ENCODE data around the gene SIPA1.
"Not testable (repeated sequence)": the region's sequence is repeated elsewhere in the genome, so short reads cannot be mapped to it uniquely, and the experiment has no call there.

The SIPA1 gene

GRCh38 chr11:65620666-65621065, 17.2 kb upstream of the SIPA1 start:
- intact Hi-C loops (cut with DNase I), result loop anchor here (10.0 kb wide), 3 partner anchors 94 to 364 kb away; partner anchors contain the start of gene KAT5
- DNase-seq, result no peak

GRCh38 chr11:65621460-65621859, 16.4 kb upstream of the SIPA1 start:
- DNase-seq, result no peak
- intact Hi-C loops (cut with DNase I), result loop anchor here (10.0 kb wide), 3 partner anchors 93 to 363 kb away; partner anchors contain the start of gene KAT5

DNA sequence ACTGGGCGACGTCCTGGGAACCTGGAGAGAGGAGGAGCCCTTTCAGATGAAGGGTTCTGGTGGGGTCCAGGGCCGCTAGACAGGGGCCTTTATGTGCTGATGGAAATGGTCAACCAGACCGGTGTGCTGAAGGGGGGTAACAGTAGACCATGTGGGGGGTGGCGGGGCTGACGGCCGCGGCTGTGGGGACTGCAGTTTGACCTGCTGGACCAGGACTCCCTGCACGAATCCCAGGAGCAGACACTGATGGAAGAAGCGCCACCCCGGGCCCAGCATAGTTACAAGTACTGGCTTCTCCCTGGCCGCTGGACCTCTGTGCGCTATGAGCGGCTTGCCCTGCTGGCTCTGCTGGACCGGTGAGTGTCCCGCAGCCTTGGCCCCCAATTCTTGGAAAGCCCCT, 15.9 kb upstream of the SIPA1 start:
- DNase-seq, result no peak
- intact Hi-C loops (cut with DNase I), result loop anchor here (10.0 kb wide), 3 partner anchors 93 to 363 kb away; partner anchors contain the start of gene KAT5

DNA sequence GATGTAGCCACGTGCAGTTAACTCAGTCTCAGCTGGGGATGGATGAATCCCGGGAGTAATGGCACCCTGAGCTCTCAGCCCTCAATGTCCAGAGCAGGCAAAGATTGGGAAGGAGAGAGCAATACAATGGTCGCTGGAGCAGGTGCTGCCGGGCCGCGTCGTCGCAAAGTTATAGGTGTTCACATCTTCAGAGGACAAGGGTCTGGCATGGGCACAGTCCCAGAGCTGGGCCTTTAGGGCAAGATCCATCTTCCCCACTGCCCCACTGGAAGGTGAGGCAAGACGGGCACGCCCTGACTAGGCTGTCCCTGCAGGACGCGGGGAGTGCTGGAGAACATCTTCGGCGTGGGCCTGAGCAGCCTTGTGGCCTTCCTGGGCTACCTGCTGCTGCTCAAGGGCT, 14.7 kb upstream of the SIPA1 start:
- no peak for DNase-seq
- intact Hi-C loops (cut with DNase I), result loop anchor here (10.0 kb wide), 3 partner anchors 92 to 362 kb away; partner anchors contain the start of gene KAT5

GRCh38 chr11:65623852-65624616, 13.9 kb upstream of the SIPA1 start:
- intact Hi-C loops (cut with DNase I), result loop anchor here (10.0 kb wide), 3 partner anchors 91 to 361 kb away; partner anchors contain the start of gene KAT5
- no peak for DNase-seq

DNA sequence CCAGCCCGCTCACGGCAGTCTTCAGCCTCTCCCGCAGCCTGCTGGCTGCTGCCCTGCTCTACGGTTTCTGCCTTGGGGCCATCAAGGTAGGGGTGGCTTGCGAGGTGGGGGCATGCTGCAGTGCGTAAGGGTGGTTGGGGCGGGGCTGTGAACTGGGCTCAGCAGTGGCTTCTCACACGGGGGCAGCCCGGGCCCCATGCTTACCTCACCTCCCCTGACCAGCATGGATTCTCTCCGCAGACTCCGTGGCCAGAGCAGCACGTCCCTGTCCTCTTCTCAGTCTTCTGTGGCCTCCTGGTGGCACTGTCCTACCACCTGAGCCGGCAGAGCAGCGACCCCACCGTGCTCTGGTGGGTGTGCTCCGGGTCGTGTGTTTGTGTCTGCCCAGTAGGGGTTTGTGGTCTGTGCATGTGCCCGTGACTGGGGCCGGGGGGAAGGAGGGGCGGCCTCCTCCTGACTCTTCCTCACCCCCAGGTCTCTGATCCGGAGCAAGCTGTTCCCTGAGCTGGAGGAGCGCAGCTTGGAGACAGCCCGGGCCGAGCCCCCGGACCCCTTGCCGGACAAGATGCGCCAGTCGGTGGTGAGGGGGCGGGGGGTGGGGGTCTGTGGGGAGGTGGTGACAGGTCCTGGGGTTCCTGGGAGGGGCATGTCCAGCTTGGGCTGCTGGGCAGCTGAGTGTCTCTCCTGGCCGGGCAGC, 12.8 kb upstream of the SIPA1 start:
- no peak for DNase-seq
- intact Hi-C loops (cut with DNase I), result loop anchor here (10.0 kb wide), 3 partner anchors 90 to 360 kb away; partner anchors contain the start of gene KAT5

GRCh38 chr11:65625628-65626342, 12.1 kb upstream of the SIPA1 start:
- DNase-seq, result peak; percentile 56 to 90 (median 78)
- intact Hi-C loops (cut with DNase I), result loop anchor here (10.0 kb wide), 3 partner anchors 89 to 359 kb away; partner anchors contain the start of gene KAT5

DNA sequence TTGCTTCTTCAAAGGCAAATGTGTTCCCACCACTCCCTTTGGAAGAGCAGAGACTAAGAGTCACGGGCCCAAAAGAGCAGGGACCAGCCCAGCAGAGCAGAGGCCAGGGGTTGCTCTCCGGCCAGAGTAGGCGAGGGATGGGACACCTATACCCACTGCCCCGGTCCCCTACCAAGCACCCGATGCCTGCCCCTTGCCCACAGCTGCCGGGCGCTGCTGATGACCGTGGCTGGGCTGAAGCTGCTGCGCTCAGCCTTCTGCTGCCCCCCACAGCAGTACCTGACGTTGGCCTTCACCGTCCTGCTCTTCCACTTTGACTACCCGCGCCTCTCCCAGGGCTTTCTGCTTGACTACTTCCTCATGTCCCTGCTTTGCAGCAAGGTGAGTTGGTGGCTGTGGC, 10.7 kb upstream of the SIPA1 start:
- intact Hi-C loops (cut with DNase I), result loop anchor here (10.0 kb wide), 3 partner anchors 88 to 358 kb away; partner anchors contain the start of gene KAT5

DNA sequence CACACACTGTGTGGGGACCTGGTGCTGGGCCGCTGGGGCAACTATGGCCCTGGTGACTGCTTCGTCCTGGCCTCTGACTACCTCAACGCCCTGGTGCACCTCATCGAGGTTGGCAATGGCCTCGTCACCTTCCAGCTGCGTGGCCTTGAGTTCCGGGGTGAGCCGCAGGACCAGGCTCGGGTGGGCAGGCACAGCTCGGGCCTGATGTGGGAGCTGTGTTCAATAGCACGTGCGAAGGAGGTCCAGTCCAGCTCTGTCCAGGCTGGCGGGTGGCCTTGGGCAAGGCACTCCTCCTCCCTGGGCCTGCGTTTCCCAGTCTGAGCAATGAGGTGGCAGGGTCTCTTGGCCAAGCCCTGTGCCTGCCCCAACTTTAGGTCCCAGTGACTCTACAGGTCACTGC, 8.3 kb upstream of the SIPA1 start:
- no peak for DNase-seq
- intact Hi-C loops (cut with DNase I), result loop anchor here (10.0 kb wide), 3 partner anchors 85 to 355 kb away; partner anchors contain the start of gene KAT5

More for the DNA sequence above, 10.7 kb upstream of the SIPA1 start:
- DNase-seq, result no peak

DNA sequence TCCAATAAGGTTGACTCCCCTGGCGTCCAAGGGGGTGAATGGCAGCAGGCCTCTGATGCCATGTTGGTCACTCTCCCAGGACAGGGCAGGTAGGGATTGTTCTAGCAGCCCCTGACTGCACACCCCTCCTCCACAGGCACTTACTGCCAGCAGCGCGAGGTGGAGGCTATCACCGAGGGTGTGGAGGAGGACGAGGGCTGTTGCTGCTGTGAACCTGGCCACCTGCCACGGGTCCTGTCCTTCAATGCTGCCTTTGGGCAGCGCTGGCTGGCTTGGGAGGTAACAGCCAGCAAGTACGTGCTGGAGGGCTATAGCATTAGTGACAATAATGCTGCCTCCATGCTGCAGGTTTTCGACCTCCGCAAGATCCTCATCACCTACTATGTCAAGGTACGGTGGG, 7.7 kb upstream of the SIPA1 start:
- DNase-seq, result no peak
- intact Hi-C loops (cut with DNase I), result no loop called here

GRCh38 chr11:65633390-65634108, 4.4 kb upstream of the SIPA1 start:
- no peak for DNase-seq
- intact Hi-C loops (cut with DNase I), result no loop called here

- intact Hi-C loops (cut with DNase I), result no loop called here
Measured at GRCh38 chr11:65634109-65634436, 3.8 kb upstream of the SIPA1 start.

DNA sequence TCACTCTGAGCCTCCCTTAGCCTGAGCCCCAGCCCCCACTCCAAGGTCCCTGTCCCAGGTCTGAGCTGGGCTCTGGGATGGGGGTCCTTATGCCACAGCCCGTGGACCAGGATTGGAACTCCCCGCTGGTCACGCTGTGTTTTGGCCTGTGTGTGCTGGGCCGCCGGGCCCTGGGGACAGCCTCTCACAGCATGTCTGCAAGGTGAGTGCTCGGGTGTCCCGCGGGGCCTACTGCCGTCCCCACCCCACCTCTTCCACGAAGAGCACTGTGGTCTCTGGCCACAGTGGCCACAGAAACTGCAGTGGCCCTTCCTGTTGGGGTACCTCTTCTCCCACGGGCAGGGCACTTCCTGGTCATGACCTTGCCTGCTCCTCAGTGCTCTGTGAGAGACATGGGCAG, 3.5 kb upstream of the SIPA1 start:
- no peak for DNase-seq
- intact Hi-C loops (cut with DNase I), result no loop called here

More at GRCh38 chr11:65634109-65634436, 3.8 kb upstream of the SIPA1 start:
- DNase-seq, result no peak

- no peak for DNase-seq
- intact Hi-C loops (cut with DNase I), result no loop called here
Measured at GRCh38 chr11:65634905-65635731, 2.8 kb upstream of the SIPA1 start.

GRCh38 chr11:65636108-65637031, 1.5 kb upstream of the SIPA1 start:
- intact Hi-C loops (cut with DNase I), result no loop called here
- no peak for DNase-seq

GRCh38 chr11:65637032-65637557, 806 bp upstream of the SIPA1 start:
- intact Hi-C loops (cut with DNase I), result no loop called here
- DNase-seq, result no peak

GRCh38 chr11:65639228-65639597, 1.3 kb downstream of the SIPA1 start:
- DNase-seq, result not testable (repeated sequence)
- intact Hi-C loops (cut with DNase I), result loop anchor here (2.0 kb wide), 1 partner anchor 14 kb away; no protein-coding TSS in a partner anchor

All from head of caudate nucleus (tissue), 42 donors.